ENCODE measurements around the gene GLDN. TPM values are rescaled to one million over a fixed set of nuclear protein-coding genes. Genes with fewer than 3 reads are reported as not detected.

The GLDN gene
- polyA plus RNA-seq, 1 experiment: 0.21 TPM

DNA sequence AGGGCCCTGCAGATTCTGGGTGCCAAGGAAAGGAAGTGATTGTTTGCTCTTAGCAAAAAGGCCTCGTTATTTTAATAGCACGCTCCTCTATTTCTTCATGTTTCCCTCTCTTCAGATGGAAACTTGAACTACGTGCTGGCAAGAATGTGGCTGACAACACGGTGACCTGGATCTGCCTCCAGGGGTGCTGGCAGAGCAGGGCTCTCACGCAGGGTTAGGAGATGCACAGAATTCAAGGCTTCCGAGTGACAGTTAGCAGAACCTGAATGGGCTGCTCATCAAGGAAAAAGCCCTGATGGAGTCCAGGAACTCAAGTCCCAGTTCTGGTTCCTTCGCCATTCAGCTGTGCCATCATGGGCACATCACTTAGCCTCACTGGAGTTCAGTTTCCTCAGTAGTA, 25.7 kb upstream of the GLDN start:
- DNase-seq (ENCODE audit: low read depth): no peak
- TF ChIP-seq, protein P1, sequence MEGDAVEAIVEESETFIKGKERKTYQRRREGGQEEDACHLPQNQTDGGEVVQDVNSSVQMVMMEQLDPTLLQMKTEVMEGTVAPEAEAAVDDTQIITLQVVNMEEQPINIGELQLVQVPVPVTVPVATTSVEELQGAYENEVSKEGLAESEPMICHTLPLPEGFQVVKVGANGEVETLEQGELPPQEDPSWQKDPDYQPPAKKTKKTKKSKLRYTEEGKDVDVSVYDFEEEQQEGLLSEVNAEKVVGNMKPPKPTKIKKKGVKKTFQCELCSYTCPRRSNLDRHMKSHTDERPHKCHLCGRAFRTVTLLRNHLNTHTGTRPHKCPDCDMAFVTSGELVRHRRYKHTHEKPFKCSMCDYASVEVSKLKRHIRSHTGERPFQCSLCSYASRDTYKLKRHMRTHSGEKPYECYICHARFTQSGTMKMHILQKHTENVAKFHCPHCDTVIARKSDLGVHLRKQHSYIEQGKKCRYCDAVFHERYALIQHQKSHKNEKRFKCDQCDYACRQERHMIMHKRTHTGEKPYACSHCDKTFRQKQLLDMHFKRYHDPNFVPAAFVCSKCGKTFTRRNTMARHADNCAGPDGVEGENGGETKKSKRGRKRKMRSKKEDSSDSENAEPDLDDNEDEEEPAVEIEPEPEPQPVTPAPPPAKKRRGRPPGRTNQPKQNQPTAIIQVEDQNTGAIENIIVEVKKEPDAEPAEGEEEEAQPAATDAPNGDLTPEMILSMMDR (IDR thresholded peaks at IDR 0.05; ENCODE audit: insufficient read depth, low read depth, low read length): no peak
- no peak overlapping the region for H3K4me3 ChIP-seq (ENCODE audit: low read depth, low read length)
- ChIA-PET CTCF (no interaction called here), POLR2A (no interaction called here)
- no peaks in the 10 kb centered on the region for H3K36me3 ChIP-seq (ENCODE audit: control insufficient read depth, insufficient read depth, low read length)
- H3K27me3 ChIP-seq (ENCODE audit: control insufficient read depth, insufficient read depth, low read length): peaks cover 4% of the 10 kb centered on the region; the same call in 1 of the 2 replicates

- no peaks in the 10 kb centered on the region for H3K36me3 ChIP-seq (ENCODE audit: control insufficient read depth, insufficient read depth, low read length)
- TF ChIP-seq, protein P1 (IDR thresholded peaks at IDR 0.05; ENCODE audit: insufficient read depth, low read depth, low read length): no peak
- no peak for DNase-seq (ENCODE audit: low read depth)
- no peak overlapping the region for H3K4me3 ChIP-seq (ENCODE audit: low read depth, low read length)
- H3K27me3 ChIP-seq (ENCODE audit: control insufficient read depth, insufficient read depth, low read length): peaks cover 4% of the 10 kb centered on the region; the same call in 1 of the 2 replicates
- ChIA-PET CTCF (no interaction called here), POLR2A (no interaction called here)
Observed at GRCh38 chr15:51316636-51317035, 24.8 kb upstream of the GLDN start.

DNA sequence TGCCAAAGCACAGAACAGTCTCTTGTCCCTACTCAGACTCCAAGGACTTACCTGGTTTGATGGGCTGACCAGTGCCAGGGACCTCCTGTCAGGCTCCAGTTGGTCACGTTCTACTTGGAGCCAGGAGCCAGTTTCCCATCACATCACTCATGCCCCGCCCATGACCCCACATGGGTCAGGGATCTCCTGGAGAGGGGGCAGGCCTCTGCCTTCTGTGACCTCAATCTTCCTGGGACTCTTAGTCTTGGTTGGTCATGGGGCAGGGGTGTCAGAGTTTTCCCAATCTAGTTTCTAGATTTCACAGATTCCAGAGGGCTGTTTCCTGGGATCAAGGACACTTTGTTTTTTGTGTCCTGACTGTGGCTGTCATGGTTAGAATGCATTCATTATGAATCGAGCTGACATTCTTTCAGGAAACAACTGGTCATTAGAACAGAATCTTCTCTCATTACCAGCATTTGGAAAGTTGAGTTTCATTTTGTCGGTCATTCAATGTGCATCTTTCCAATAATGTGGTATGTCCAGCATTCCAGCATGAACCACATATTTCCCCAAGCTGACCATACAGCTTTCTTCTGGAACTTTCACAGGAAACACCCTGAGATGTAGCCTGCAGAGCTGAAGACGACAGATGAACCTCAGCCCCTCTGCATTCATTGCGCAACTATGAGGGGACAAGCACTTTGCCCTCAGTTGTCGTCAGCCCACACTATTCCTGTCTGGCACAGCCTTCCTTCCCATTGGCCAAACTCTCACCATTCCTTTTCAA, 22.9 kb upstream of the GLDN start:
- TF ChIP-seq, protein P1 (IDR thresholded peaks at IDR 0.05; ENCODE audit: insufficient read depth, low read depth, low read length): no peak
- Histone ChIP-seq H3K4me3 (ENCODE audit: low read depth, low read length) (no peak overlapping the region), H3K27me3 (ENCODE audit: control insufficient read depth, insufficient read depth, low read length) (peaks cover 4% of the 10 kb centered on the region), H3K36me3 (ENCODE audit: control insufficient read depth, insufficient read depth, low read length) (no peaks in the 10 kb centered on the region)
- ChIA-PET CTCF (interaction anchor here (0.7 to 1.1 kb wide), 2 partner anchors 155 to 372 kb away, joined by 3 to 4 read pairs; no protein-coding TSS in a partner anchor), POLR2A (no interaction called here)
- no peak for DNase-seq (ENCODE audit: low read depth)

DNA sequence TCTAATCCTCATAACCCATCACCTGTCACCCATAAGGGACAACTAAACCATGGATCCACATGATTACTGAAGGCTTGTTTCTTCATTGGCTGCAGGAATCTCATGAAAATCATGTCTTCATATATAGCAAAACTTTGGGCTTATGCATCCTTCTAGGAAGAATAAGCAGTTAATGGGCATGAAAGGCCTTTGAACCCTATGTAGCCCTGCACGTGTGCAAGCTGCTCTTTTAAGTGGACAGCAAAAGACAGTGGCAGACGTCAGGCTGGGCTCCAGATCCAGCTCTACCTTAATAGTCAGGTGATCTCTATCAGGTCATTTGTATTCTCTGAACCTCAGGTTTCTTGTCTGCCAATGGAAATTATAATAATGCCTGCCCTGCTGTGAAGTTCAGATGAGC, 21.9 kb upstream of the GLDN start:
- TF ChIP-seq, protein P1 (IDR thresholded peaks at IDR 0.05; ENCODE audit: insufficient read depth, low read depth, low read length): no peak
- peaks cover 4% of the 10 kb centered on the region for H3K27me3 ChIP-seq (ENCODE audit: control insufficient read depth, insufficient read depth, low read length)
- POLR2A ChIA-PET: no interaction called here
- no peaks in the 10 kb centered on the region for H3K36me3 ChIP-seq (ENCODE audit: control insufficient read depth, insufficient read depth, low read length)
- no peak overlapping the region for H3K4me3 ChIP-seq (ENCODE audit: low read depth, low read length)
- CTCF ChIA-PET: interaction anchor here (1.1 kb wide), 1 partner anchor 156 kb away, joined by 3 read pairs; no protein-coding TSS in a partner anchor
- DNase-seq (ENCODE audit: low read depth): no peak

DNA sequence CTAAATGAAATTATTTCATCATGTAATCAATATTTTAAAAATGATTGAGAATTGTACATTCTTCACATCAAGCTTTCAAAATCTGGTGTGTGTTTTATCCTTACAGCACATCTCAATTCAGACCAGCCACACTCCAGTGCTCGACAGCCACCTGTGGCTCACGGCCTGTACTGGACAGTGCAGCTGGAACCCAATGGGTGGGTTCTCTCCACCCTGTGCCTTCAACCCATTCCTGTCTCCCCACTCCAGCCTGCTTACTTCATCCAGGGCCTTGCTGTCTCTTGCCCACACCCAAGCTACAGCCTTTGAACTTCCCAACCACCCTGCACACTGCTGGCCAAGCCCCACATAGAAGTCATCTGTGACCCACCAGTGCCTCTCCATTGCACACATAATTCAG, 20.6 kb upstream of the GLDN start:
- TF ChIP-seq, protein P1 (IDR thresholded peaks at IDR 0.05; ENCODE audit: insufficient read depth, low read depth, low read length): no peak
- POLR2A ChIA-PET: no interaction called here
- no peak for DNase-seq (ENCODE audit: low read depth)
- no peaks in the 10 kb centered on the region for H3K36me3 ChIP-seq (ENCODE audit: control insufficient read depth, insufficient read depth, low read length)
- peaks cover 4% of the 10 kb centered on the region for H3K27me3 ChIP-seq (ENCODE audit: control insufficient read depth, insufficient read depth, low read length)
- CTCF ChIA-PET: no interaction called here
- H3K4me3 ChIP-seq (ENCODE audit: low read depth, low read length): no peak overlapping the region
